Stimulated activated CD4-positive, alpha-beta T cell treated with anti-CD3 and anti-CD28 coated beads, Interleukin-1b, Interleukin-23, amount 100 ng/mL, for 48 hours (primary cell): ENCODE results near the gene SLC23A3.

Experiments
- DNase-seq: peaks from one replicate; pipeline ENCODE4 v3.0.0-alpha.2; 2020

The SLC23A3 gene, protein sequence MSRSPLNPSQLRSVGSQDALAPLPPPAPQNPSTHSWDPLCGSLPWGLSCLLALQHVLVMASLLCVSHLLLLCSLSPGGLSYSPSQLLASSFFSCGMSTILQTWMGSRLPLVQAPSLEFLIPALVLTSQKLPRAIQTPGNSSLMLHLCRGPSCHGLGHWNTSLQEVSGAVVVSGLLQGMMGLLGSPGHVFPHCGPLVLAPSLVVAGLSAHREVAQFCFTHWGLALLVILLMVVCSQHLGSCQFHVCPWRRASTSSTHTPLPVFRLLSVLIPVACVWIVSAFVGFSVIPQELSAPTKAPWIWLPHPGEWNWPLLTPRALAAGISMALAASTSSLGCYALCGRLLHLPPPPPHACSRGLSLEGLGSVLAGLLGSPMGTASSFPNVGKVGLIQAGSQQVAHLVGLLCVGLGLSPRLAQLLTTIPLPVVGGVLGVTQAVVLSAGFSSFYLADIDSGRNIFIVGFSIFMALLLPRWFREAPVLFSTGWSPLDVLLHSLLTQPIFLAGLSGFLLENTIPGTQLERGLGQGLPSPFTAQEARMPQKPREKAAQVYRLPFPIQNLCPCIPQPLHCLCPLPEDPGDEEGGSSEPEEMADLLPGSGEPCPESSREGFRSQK

DNA sequence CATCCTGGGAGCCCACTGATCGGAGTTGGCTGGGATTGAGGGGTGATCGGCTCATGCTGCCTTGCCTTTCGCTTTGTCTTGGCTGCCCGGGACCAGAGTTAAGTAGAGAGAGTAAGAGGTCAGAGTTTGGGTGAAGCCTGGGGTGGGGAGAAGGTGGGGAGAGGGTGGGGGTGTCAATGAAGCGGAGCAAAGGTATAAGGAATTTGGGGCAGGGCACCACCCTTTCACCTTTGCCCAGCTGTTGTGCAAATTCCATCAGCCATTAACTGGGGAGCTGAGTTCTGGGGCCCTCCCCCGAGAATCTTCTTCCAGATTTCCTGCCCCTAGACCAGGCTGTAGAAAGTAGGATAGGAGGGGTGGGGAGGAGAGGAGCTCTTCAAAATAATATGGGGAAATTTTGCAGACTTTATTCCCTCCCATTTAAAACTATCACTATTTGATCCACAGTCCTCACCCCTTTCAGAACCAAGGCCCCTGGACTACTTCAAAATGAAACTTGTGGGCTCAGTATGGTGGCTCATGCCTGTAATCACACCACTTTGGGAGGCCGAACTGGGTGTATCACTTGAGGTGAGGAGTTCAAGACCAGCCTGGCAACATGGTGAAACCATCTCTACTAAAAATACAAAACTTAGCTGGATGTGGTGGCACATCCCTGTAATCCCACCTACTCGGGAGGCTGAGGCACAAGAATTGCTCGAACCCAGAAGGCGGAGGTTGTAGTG, at the start of gene SLC23A3:
Gene SLC23A3 (minus strand): TSS at position 100 of the 725 bp plus-strand sequence. CDS start 45 bp downstream, at position 55.
- DNase-seq: no peak

DNA sequence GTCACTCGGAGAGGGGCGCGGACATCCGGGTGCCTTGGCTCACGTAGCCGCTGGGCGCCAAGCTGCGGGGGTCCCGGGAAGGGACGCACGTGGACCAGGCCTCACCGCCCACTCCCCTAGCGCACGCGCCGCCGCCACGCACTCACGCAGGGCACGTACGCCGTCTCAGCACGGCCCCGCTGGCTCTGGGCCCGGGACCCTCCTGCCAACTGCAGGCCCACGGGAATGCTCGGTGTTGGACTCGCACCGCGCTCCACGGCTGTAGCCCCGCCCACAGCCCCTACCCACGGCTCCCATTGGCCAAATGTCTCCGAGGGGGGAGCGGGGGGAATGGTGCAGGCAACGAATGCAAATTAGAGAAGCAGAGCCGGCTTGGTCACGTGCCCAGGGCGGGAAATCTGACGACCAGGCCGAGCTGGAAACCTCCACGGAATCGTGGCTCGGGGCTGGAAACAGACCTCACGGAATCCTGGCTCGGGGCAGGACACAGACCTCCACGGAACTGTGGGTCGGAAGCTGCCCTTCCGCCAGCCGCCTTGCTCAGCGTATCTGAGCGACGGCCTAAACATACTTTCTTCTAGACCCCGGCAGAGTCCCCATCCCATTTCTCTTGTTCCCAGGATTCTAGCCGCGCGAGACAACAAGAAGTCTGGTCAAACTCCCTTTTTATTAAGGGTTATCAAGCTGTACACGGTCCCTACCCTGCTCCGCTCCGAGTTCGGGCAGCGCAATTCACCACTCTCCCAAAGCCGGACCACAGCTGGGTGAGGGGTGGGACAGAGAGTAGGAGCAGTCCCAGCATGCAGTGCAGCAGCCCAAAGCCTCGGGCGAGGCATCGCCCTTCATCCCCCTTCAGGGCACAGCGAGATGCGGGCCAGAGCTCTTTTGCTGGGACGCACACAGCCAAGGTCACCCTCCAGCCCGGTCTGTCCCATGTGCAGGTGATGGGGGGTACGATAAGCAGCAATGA, 49.2 kb upstream of the SLC23A3 start, which contains the start of gene ABCB6:
Gene ABCB6 (minus strand): TSS at position 227 of the 970 bp plus-strand sequence. CDS start 285 bp downstream, outside the sequence.
- peak; percentile 91 for DNase-seq

DNA sequence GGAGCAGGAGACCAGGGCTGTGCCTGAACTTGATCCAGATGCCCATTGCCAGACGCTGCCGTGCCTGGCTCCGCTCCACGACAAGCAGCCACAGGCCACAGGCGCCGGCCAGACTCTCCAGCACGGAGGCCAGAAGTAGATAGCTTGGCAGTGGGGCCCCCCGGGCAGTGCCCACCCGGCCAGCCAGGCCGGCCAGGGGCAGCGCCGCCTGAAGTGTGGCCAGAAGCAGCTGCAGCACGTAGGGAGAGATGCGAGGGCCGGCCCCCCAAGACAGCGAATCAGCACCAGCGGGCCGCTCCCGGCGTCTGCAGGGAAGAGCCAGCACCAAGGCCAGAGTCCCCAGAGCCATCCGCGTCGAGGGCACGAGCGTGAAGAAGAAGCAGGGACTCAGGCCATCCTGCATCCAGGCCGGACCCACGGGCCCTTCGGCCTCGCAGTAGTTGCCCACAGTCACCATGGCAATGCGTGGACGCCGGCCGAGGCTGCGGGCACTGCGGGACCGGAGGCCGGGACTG, 48.4 kb upstream of the SLC23A3 start:
- DNase-seq: no peak

DNA sequence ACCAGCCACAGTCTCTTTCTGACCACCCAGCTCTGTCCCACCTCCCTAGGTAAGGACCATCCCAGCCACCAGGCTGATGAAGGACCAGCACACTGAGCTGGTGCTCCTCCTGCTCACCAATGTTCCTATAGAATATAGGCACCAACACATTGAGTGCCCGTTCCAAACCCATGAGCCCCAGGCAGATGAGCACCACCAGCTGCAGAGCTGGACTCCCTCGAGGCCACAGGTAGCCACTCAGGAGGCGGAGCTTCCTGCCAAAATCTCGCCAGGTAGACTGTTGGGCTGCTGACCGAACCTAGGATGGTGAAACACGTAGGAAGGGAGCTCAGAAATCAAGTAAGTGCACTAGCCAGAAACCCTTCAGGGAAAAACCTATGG, 46.7 kb upstream of the SLC23A3 start:
- no peak for DNase-seq

DNA sequence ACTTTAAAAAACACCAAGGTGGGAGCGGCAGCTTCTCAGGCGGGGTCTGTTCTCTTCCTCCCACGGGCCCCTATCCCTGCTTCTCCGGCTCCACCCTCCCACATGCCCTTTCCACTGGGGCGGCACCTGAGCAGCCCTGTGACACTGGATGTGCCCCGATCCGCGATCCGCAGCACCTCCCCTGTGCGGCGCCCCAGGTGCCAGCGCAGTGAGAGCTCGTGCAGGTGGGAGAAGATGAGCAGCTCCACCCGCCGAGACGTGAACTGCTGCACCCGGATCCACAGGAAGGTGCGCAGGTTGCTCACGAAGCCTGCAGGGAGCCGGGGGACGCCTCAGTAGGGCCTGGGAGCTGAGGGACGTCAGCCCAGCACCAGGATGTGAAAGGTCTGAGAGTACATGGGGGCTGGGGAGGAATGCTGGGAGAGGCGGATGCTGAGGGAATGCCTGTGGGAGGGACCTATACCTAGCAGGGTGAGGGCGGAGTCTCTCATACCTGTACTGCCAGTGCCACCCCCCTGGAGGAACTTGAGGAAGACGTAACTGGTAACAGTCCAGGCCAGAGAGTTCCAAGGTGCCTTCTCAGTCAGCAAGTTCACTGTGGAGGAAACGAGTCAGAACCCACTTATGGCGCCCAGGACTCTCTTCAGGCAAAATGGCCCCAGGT, 46.2 kb upstream of the SLC23A3 start:
- DNase-seq: no peak

DNA sequence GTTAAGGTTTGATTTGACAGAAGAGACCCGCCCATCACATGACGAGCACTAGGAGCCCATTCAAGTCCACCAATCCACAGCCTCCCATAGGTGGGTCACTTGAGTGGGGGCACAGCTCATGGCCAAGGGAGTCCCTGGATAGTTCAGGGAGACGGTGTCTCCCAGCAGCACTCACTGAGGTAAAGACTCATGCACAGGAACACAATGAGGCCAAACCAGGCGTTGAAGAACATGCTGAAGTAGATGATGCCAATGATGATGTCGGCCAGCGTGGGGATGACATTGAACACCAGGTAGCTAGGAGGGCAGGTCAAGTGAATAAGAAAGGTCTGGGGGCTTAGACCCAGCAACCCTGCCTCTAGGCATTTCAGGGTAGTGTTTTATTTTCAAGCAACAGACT, 45.0 kb upstream of the SLC23A3 start:
- DNase-seq: no peak

DNA sequence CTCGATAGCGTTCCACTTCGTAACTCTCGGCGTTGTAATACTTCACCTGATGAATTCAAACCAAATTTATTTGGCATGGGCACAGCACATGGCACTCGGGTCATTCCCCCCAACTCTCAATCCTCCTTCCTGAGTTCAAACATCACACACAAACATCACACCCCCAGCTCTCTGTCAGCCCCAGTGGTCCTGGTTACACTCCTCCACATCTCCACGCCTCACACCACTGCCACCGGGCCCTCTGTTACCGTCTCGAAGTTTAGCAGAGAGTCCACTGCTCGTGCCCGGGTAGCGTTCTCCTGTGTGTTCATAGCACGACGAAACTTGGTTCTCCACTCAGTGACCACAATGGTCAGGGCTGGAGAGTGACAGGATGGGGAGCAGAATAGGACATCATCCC, 44.3 kb upstream of the SLC23A3 start:
- no peak for DNase-seq

DNA sequence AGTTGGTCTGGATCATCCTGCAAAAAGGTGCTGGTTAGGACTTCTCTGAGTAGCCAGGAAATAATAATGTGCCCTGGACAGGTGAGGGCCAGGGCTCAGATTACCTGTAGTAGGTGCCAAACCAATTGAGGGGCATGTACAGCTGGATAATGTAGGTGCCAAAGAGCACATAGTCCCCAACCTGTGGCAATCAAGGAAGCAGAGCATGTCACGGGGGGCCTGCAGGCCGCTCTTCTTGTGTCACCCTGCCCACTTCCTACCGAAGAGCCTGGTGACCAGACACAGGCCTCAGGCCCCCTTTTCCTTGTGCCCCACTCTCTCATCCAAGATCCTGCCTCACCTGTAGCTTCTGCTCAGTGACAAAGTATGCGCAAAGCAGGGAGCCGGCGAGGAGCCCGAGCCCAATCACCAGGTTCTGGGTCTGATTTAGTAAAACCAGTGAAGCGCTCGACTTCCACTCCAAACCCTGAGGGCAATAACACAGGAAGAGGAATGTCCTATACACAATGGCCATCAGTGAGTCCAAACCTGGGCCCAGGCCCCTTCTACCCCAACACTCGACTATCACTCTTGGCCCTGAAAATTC, 43.8 kb upstream of the SLC23A3 start:
- DNase-seq: no peak

DNA sequence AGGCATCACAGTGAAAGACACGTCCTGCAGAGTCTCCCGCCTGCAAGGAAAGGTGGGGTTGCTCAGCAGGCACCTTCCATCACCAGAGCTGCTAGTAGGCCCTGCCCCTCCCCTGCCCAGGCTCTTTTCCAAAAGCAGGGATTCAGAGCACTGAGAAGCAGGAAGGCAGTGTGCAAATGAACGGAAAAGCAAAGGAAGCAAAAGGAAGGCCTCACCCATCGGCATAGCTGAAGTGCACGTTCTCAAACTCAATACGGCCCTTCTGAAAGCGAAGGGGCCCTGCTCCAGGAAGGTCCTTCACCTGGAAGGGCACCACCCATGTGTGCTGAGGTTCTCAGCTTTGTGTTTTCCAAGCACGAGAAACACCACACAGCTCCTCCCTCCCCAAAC, 43.2 kb upstream of the SLC23A3 start:
- DNase-seq: no peak

DNA sequence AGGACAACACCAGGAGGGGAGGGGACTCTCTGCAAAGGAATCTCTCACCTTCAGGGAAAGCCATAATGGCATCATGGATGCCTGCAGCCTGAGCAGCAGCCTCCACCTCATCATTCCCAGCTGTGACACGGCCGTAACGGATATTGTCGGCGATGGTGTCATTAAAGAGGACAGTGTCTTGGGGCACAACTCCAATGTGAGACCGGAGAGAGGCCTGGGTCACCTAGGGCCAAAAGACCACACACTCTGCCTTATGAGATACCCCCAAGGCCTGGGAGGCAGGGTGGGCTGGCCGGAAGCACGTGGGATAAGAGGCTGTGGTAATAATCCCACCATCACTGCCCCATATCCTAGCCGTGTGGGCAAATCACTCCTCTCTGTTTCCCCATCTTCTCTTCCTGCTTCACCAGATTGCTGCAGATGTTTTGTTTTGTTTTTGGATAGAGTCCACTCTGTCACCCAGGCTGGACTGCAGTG, 41.1 kb upstream of the SLC23A3 start:
- no peak for DNase-seq

DNA sequence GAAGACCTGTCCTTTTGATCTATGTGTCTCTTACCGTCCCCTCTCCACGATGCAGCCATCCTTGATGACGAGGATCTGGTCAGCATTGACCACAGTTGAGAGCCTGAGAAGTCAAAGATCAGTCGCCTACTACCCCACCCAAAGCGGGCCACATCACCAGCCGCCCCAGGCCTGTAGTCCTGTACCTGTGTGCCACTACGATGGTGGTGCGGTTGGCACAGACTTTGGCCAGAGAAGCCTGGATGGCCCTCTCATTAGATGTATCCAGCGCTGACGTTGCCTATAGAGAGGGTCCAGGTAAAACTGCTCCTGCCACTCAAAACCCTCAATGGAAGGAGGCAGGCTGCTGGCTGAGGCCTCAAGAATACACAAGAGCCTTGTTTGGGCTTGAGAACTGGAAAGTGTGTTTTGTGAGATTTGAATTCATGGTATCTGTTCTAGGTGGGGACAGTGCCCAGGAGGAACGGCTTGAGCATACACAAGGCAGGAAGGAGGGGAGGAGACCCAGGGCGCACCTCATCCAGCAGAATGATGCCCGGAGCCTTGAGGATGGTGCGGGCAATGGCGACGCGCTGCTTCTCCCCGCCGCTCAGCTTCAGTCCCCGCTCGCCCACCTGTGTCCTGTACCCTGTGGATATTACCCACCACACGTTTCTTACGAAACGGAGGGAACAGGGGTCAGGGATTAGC, 40.5 kb upstream of the SLC23A3 start:
- DNase-seq: no peak

DNA sequence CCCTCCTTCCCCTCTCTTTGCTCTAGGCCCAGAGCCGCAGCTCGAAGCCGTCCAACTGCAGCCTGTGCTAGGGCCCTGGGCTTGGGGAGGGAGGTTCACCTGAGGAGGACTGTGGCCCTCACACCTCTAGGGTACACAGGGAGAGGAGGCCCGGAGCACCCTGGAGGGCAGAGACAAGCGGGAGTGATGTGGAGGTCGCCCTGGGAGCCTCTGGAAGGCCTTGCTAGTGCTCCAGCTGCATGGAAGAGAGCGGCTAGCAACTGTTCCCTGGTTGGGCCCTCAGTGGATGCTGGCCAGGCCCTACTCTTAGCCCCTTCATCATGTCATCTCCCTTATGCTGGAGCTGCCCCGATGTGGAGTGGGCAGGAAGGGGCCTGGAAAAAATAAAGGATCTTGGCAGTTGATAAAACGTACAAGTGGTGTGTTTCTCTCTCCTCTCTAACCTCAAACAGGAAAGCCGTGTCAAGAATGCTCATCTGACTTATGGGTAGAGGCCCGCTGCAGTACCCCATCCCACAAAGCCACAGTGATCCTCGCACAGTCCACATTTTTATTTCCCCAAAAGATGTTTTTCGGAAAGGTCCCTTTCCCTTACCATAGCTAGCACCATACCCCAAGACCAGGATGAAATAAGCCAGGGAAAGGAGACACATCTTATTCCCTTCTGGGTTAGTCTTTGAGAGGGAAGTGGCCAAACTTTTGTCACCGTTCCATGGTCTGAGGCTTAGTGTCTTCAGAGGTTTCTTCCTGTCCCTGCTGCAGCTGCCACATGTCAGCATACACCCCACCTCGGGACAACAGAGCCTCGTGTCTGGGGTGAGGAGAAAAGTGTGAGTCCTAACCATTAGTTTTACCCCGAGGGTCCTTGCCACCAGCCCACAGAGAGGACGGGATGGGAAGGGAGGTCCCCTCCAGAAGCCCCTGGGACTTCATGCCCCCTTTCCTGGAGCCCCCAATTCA, 39.7 kb upstream of the SLC23A3 start:
- DNase-seq: no peak

DNA sequence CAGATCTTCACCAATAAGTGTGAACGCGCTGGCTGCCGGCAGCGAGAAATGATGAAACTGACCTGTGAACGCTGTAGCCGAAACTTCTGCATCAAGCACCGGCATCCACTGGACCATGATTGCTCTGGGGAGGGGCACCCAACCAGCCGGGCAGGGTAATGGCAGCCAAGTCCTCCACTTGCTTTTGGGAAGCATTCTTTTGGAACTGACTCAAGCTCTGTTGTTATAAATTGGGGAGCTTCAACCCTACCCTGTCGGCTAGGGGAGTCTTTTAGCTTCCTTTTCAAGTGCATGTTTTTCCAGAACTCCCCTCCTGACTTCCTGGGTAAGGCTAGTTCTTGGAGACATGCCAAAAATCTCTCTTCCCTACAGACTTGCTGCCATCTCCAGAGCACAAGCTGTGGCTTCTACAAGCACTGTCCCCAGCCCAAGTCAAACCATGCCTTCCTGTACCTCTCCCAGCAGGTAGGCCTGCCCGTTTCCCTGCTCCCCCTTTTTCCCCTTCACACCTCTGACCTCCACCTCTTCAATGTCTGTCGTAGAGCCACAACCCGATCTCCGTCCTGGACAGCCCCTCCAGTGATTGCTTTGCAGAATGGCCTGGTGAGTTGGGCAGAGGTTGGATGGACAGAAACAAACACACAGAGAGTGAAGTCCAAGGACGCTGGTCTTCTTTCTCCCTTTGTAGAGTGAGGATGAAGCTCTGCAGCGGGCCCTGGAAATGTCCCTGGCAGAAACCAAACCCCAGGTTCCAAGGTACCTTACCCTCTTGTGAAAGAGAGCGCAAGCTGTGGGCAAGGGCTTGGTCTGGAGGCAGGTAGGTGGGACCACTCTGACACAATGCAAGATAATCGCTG, 38.3 kb upstream of the SLC23A3 start:
- DNase-seq: no peak

DNA sequence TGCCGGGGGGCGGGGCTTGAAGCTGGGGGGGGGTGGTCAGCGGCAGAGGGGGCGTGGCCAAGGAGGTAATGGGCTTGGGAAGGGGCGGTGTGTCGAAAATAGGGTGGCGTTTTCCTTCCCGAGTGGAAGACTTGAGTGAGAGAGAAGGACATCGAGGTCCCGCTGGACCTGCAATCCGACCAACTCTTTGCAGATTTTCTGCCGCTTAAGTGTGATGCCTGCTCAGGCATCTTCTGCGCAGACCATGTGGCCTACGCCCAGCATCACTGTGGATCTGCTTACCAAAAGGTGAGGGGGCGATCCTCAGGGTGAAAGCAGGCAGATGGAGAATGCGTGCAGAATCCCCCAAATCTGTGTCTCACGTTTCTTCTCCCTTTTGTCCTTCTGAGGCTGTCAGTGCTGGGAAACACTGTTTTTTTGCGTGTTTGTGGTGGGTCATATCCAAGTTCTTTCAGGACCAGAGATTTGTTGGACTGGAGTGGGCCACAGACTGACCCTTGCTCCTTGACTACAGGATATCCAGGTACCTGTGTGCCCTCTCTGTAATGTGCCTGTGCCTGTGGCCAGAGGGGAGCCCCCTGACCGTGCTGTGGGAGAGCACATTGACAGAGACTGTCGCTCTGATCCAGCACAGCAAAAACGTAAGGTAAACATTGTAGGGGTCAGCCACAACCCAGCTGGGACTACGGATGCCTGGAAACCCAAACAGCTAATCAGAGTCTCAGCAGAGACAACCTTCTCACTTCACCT, 37.5 kb upstream of the SLC23A3 start:
- DNase-seq: no peak

DNA sequence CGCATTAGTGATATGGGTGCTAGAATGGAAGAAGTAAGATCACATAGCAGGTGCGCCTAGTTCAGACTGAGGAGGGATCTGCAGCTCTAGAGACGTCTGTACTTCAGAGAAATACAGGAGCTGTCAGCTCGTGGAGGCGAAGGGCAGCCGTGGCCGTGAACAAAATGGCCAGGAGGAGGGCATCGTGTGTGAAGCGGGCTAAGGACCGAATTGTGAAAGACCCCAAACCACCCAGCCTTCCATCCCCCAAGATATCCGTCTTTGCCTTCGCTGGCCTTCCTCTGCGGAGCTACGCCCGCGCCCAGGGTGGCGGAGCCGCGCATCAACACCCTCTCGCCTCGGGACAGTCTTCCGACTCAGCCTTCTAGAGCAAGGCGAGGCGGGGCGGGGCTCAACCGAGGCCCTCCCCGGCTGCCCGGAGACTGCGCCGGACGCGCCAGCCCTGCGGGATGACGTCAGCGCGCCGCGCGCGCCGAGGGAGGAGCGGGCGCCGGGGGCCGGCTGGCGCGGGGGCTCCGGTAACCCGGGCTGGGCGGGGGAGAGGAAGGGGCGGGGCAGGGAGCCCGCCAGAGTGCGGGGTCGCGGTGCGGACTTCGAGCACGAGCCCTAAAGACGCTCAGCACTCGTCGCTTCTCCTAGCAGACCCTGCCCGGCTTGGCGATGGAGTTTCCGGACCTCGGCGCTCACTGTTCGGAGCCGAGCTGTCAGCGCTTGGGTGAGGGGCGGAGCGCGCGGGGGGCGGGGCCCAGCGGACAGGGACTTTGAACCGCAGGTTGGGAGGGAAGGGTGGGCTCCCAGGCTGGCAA, 36.7 kb upstream of the SLC23A3 start, which contains the start of gene ZFAND2B:
Gene ZFAND2B (plus strand): TSS at position 455 of the 806 bp plus-strand sequence. CDS start 206 bp downstream, at position 661.
- DNase-seq: peak; percentile 94

DNA sequence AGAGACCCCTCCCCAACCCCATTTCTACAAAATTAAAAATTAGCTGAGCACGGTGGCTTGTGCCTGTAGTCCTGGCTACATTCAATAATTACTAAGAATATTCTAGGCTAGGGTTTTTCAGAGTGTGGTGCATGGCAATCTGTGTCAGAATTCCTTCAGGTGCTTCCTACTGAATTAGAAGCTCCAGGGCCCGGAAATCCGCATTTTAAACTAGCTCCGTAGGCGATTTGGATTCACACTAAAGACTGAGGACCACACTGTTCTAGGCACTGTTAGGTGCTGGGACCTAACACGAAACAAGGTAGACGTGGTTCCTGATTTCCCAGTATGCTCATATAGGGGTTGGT, 36.1 kb upstream of the SLC23A3 start:
- DNase-seq: no peak

DNA sequence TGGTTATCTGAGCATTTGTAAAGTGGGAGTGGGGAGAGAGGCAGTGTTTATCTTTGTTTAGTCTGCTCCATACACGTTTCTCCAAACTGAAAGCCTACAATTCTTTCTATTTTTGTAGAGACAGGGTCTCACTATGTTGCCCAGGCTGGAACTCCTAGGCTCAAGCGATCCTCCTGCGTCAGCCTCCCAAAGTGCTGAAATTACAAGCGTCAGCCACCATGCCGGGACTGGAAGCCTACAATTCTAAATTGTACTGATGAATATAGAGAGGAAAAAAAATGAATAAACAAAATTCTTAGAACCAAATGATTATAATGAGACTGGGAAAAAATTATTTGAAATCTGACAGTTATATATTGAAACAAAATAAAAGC, 35.3 kb upstream of the SLC23A3 start:
- DNase-seq: no peak
